SKM-1 (cell line): ENCODE measurements around the gene PLPPR3.
A peak's percentile ranks its signal among the peaks of the same experiment; 100 is the strongest.
"Not testable (repeated sequence)": the region's sequence is repeated elsewhere in the genome, so short reads cannot be mapped to it uniquely, and the experiment has no call there.

Experiments
- DNase-seq: peaks from one replicate; lab custom pipeline; 2025; ENCODE audit not compliant: unreplicated experiment; lab: John Stamatoyannopoulos, UW

Gene PLPPR3

GRCh38 chr19:853614-854220 is 32.0 kb upstream of the PLPPR3 start:
- DNase-seq = not testable (repeated sequence)

GRCh38 chr19:853014-853585 is 31.3 kb upstream of the PLPPR3 start:
- DNase-seq = no peak

- no peak for DNase-seq
Observed at GRCh38 chr19:852136-853013, 30.6 kb upstream of the PLPPR3 start, which contains the start of gene ELANE. Gene ELANE (plus strand): TSS chr19:852303. CDS start chr19:852329, 26 bp downstream.

- DNase-seq = no peak
Observed at GRCh38 chr19:850979-851335, 29.2 kb upstream of the PLPPR3 start.

GRCh38 chr19:850221-850978 is 28.6 kb upstream of the PLPPR3 start:
- no peak for DNase-seq

- DNase-seq = not testable (repeated sequence)
Observed at GRCh38 chr19:849195-849594, 27.4 kb upstream of the PLPPR3 start.

- DNase-seq = peak; percentile 70
Observed at GRCh38 chr19:848386-848921, 26.7 kb upstream of the PLPPR3 start.

- no peak for DNase-seq
Observed at GRCh38 chr19:845707-846521, 24.2 kb upstream of the PLPPR3 start.

- DNase-seq = no peak
Observed at GRCh38 chr19:844546-844971, 22.8 kb upstream of the PLPPR3 start.

GRCh38 chr19:843836-844545 is 22.2 kb upstream of the PLPPR3 start:
- DNase-seq = no peak

GRCh38 chr19:843180-843835 is 21.6 kb upstream of the PLPPR3 start:
- DNase-seq = no peak

GRCh38 chr19:842802-843179 is 21.0 kb upstream of the PLPPR3 start:
- DNase-seq = not testable (repeated sequence)

GRCh38 chr19:840519-841206 is 18.9 kb upstream of the PLPPR3 start, which contains the start of gene PRTN3:
Gene PRTN3 (plus strand): TSS chr19:840999. CDS start chr19:841009, 10 bp downstream.
- peak; percentile 72 for DNase-seq

- no peak for DNase-seq
Observed at GRCh38 chr19:835210-835810, 13.6 kb upstream of the PLPPR3 start.

- no peak for DNase-seq
Observed at GRCh38 chr19:834216-834615, 12.5 kb upstream of the PLPPR3 start.

- no peak for DNase-seq
Observed at GRCh38 chr19:831407-832369, 9.9 kb upstream of the PLPPR3 start.
